SU-DHL-6 (cell line): ENCODE results near the gene ZNF473.

ENCODE experiments used
- EZH2phosphoT487 ChIP-seq: fragments of 200-600 bp; sonication (generic), shearing (Covaris generic); conservative IDR thresholded peaks from 2 replicates; pipeline ENCODE4 v1.6.1; 2018; ENCODE audit warnings: mild to moderate bottlenecking, antibody characterized with exemption, low read length, moderate library complexity, mixed read lengths
- TF ChIP-seq, protein P1 (sequence below): fragments of 200-600 bp; sonication (generic); IDR thresholded peaks from one replicate; pipeline ENCODE4 v1.5.1; 2017; ENCODE audit warnings: antibody characterized with exemption, mild to moderate bottlenecking, low read length, moderate library complexity; ENCODE audit not compliant: insufficient read depth, poor library complexity, severe bottlenecking

DNA sequence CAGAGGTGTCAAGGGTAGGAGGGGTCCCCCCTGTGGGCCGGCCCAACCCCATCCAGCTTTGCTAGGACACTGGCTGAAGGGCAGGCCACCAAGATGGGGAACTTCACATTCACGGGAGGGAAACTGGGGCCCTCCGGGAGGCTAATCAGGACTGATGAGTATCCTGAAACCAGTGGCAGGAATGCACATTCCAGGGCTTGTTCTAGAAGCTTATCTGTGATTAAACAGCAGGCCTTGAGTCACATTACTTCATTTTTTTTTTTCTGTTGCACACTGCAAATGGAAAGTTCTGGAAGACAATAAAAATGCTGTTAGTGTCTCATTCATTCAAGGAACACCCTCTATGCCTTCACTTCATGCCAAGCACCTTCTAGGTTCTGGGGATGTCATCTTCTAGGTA, 49.3 kb upstream of the ZNF473 start:
- no peak for TF ChIP-seq EZH2phosphoT487
- TF ChIP-seq, protein P1, sequence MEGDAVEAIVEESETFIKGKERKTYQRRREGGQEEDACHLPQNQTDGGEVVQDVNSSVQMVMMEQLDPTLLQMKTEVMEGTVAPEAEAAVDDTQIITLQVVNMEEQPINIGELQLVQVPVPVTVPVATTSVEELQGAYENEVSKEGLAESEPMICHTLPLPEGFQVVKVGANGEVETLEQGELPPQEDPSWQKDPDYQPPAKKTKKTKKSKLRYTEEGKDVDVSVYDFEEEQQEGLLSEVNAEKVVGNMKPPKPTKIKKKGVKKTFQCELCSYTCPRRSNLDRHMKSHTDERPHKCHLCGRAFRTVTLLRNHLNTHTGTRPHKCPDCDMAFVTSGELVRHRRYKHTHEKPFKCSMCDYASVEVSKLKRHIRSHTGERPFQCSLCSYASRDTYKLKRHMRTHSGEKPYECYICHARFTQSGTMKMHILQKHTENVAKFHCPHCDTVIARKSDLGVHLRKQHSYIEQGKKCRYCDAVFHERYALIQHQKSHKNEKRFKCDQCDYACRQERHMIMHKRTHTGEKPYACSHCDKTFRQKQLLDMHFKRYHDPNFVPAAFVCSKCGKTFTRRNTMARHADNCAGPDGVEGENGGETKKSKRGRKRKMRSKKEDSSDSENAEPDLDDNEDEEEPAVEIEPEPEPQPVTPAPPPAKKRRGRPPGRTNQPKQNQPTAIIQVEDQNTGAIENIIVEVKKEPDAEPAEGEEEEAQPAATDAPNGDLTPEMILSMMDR = no peak
